Measurements from ENCODE around the gene MRPL49.

DNA sequence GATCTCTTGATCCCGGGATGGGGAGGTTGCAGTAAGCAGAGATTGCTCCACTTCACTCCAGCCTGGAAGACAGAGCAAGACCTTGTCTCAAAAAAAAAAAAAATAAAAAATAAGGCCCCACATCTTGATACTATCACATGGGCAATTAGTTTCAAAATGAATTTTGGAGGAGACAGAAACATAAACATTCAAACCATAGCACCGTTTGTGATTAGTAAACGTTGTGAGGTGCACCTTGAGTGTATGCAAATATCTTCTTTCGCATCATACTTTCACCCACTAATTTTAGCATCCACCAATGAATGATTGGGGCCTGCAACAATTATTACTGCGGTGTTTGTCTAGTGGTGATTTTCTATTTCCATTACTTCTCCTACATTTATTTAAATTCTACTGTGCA is 36.9 kb downstream of the MRPL49 start:
- TF ChIP-seq, protein P1, sequence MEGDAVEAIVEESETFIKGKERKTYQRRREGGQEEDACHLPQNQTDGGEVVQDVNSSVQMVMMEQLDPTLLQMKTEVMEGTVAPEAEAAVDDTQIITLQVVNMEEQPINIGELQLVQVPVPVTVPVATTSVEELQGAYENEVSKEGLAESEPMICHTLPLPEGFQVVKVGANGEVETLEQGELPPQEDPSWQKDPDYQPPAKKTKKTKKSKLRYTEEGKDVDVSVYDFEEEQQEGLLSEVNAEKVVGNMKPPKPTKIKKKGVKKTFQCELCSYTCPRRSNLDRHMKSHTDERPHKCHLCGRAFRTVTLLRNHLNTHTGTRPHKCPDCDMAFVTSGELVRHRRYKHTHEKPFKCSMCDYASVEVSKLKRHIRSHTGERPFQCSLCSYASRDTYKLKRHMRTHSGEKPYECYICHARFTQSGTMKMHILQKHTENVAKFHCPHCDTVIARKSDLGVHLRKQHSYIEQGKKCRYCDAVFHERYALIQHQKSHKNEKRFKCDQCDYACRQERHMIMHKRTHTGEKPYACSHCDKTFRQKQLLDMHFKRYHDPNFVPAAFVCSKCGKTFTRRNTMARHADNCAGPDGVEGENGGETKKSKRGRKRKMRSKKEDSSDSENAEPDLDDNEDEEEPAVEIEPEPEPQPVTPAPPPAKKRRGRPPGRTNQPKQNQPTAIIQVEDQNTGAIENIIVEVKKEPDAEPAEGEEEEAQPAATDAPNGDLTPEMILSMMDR (IDR thresholded peaks at IDR 0.05) = no peak
- TF ChIP-seq POLR2A (IDR thresholded peaks at IDR 0.05) = no peak
